GM18526 (cell line): ENCODE data around the gene AGPAT2.

ENCODE experiments used
- POLR2A ChIP-seq: IDR thresholded peaks from 3 replicates; pipeline ENCODE4 v1.6.1; 2011; ENCODE audit not compliant: insufficient read length; ENCODE audit errors: extremely low read depth

AGPAT2 gene

DNA sequence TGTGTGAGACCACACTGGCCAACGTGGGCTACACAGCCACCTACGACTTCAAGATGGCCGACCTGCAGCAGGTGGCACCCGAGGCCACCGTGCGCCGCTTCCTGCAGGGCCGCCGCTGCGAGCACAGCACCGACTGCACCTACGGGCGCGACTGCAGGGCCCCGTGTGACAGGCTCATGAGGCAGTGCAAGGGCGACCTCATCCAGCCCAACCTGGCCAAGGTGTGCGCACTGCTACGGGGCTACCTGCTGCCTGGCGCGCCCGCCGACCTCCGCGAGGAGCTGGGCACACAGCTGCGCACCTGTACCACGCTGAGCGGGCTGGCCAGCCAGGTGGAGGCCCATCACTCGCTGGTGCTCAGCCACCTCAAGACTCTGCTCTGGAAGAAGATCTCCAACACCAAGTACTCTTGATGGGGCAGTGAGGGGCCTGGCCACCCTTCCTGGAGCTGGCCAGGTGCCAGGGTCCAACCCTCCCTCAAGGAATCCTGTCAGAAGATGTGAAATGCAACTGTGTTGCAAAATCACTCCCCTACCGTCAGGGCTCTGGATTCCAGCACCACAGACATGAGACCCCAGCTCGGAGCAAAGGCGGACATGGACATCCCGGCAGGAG lies 36.2 kb upstream of the AGPAT2 start:
- TF ChIP-seq POLR2A: no peak

DNA sequence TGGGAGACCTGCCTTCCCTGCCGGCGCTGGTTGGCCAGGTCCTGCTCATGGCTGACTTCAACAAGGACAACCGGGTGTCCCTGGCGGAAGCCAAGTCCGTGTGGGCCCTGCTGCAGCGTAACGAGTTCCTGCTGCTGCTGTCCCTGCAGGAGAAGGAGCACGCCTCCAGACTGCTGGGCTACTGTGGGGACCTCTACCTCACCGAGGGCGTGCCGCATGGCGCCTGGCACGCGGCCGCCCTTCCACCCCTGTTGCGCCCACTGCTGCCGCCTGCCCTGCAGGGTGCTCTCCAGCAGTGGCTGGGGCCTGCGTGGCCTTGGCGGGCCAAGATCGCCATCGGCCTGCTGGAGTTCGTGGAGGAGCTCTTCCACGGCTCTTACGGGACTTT lies 35.7 kb upstream of the AGPAT2 start:
- peak; percentile 17 for TF ChIP-seq POLR2A

DNA sequence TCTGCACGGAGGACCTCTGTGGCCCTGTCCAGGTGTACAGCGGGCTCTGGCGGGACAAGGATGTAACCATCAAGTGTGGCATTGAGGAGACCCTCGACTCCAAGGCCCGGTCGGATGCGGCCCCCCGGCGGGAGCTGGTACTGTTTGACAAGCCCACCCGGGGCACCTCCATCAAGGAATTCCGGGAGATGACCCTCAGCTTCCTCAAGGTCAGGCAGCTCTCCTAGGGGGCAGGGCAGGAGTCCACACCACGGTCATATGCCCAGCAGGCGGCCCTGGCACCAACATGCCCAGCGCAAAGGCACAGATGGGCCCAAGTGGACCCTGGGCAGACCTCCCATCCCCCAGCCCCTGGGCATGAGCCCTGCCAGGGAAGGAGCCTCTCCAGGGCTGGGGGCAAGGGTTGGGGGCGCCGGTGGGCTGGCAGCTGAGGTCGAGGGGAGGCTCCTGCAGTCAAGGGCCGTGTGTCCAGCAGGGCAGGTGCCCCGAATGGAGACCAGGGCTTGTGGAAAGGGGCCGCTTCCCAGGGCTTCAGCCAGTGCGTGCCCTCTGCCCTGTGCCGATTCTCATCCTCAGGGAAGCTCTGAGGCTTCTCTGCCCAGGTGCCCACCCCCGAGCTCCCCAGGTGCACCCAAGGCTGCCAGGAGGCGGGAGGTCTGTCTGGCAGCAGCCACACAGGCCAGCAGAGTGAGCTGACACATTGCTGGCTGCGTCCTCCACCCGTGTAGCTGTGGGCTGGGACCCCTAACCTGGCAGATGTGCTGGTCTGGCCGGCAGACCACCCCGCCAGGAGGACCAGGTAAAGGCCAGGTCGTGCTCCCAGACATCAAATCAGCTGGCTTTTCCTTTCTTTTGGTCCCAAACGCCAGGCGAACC lies 35.1 kb upstream of the AGPAT2 start:
- TF ChIP-seq POLR2A: no peak

DNA sequence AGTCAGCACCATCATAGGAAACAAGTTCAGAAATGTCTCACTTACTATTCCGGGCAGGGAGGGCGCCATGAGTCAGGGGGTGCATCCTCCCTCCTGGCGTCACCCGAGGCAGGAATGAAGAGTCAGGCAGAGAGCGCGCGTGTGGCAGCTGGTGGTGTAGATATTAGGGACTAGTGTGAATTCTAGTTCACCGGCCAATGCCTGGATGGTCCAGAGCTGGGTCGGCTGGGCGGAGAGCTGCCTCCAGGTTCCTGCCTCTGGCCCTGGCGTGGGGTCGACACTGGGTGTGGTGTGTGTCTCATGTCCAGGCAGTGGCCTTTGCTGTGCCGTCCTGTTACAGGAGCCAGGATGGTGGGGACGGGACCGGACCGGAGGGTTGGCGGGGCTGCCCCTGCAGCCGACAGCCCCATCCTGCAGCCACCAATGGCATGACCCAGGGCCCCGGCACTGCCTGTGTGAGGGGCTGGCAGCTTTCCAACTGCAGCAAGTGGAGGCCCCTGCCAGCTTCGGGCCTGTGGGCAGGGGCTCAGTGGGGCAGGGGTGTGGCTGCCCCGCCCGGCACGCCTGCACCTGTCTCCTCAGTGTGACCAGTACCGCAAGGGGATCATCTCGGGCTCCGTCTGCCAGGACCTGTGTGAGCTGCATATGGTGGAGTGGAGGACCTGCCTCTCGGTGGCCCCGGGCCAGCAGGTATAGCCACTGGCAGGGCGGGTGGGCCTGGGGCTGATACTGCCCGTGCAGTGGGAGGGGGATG lies 34.3 kb upstream of the AGPAT2 start:
- no peak for TF ChIP-seq POLR2A

DNA sequence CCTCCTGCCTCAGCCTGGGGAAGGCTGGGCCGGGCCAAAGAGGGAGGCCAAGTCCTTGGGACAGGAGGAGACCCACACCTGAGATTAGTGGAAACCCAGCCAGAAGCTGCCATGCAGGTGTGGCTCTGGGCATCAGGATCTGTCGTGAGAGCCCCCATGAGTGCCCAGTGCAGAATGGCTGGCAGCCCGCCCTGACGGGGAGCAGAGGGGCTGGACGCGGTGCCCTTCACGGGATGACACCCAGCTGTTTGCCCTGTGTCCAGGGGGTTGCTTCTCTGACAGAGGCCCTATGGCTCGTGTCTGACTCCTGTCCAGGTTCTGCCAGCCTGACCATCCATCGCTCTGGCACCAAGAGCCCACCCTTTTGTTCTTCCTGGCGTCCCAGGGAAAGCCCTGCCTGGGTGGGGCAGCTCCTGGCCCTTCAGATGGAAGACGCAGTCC lies 33.7 kb upstream of the AGPAT2 start:
- no peak for TF ChIP-seq POLR2A

DNA sequence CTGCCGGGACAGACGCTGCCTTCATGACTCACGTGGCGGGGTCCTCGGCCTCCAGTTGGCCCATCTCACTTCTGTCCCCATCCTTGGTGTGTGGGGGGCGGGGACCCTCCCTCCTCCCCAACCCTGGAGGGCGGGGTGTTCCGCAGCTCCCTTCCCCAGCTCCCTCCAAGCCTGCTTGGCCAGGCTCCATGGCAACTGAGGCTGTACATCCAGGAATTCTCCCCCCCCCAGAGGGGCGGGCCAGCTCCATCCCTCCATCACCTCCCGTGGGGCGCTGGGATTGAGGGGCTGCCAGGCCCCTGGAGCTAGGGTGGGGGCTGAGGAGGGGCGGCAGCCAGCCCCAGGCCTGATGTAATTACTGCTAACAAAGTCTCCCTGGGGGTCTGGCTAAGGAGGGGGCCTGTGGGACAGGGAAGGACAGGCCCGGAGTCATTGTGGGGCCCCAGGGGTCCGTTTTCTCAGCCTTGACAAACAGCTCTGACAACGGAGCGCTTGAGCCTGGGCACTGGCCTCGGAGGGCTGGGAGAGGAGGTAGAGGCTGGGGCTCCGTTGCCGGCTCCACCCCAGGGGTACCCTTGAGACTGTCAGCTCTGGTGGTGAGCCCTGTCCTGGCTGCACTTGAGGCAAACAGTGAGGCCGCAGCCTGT lies 33.1 kb upstream of the AGPAT2 start:
- TF ChIP-seq POLR2A: no peak

DNA sequence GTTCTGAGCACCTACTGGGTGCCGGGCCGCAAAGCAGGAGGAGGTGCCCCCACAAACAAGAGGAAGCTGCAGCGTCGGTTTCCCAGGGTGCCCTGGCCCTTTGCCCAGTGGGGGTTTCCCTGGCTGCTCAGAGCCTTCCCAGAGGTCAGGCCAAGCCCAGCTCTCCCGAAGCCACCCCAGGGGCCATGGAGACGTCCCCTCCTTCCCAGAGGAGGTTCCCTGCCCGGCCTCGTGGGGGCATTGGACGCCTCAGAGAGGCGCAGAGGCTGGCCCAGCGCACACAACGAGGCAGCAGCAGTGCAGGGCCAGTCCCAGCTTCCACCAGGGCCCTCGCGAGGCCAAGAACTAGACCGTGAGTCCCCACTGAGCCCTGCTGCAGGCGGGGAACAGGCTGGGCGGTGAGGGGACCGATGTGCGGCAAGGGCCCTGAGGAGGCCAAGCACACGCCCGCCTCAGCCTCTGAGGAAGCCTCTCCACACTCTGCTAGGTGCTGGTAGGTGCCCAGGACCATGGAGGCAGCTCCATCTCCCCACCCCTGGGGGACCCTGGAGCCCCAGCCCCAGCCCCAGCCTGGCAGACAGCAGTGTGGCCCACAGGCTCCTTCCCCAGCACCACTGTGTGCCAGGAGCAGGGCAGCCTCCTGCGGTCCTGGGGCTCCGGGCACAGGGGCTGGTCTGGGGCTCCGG lies 32.1 kb upstream of the AGPAT2 start:
- no peak for TF ChIP-seq POLR2A

DNA sequence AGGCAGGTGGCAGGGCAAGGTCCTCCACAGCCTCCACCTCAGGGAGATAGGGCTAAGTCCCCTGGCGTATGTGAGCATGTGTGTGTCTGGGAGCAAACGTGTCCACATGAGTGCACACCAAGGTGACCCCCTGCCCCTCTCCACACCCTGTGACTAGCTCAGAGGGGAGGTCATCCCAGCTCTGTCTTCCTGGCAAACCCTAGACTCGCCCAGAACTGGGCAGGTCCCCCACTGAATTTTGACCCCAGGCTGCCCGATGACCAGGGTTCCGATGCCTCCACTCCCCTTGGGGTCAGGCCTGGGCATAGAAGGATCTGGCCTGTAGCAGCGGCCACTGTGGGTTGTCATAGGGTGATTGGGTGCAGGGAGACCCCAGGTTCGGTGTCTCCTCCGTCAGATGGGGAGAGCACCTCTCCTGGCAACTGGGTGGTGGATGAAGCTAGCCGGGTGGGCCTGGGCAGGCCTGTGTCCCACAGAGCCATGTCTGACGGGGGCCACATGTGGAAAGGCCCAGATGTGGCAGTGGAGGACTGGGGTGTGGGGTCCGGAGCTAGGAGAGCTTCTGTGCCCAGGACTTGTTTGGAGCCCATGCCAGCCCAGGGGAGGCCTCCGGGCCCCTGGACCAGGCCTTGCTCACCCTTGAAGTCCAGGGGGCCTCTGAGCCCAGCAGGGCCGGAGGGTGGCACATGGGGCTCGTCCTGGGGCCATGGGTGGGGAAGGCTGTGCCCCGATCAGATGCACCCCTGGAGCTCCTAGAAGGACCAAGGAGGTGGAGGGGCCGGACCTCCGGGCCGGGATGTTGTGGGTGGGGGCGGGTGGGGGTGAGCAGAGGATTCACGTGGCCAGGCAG lies 31.3 kb upstream of the AGPAT2 start:
- no peak for TF ChIP-seq POLR2A

DNA sequence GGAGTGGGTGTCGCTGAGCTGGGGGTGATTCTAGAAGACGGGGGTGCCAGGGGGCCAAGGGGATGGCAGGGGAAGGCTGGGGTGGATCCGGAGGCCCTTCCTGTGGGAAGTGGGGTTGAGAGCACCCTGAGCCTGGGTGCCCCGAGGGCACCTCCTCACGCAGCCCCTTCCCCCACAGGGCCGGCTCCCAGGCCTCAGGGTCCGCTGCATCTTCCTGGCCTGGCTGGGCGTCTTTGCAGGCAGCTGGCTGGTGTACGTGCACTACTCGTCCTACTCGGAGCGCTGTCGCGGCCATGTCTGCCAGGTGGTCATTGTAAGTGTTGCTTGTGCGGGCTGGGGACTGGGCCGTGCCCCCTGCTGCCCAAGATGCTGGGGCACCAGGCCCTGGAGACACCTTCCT lies 30.1 kb upstream of the AGPAT2 start:
- TF ChIP-seq POLR2A: no peak

DNA sequence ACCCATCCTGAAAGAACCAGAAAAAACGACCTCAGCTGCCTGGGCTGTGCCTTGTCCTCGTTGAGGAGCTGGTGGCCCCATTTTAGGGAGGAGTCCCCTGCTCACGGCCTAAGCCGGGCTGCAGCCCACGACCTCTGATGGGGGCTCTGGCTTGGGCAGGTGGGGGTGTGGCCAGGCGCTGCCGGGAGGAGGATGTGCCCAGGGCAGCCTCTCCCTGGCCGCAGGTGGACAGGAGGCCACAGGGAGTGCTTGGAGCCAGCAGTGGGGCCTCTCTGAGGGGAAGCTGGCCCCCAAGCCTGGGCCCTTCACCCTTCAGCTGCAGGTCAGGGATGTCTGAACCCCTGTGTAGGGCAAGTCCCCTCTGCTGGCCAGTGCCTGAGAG lies 27.6 kb upstream of the AGPAT2 start:
- no peak for TF ChIP-seq POLR2A

DNA sequence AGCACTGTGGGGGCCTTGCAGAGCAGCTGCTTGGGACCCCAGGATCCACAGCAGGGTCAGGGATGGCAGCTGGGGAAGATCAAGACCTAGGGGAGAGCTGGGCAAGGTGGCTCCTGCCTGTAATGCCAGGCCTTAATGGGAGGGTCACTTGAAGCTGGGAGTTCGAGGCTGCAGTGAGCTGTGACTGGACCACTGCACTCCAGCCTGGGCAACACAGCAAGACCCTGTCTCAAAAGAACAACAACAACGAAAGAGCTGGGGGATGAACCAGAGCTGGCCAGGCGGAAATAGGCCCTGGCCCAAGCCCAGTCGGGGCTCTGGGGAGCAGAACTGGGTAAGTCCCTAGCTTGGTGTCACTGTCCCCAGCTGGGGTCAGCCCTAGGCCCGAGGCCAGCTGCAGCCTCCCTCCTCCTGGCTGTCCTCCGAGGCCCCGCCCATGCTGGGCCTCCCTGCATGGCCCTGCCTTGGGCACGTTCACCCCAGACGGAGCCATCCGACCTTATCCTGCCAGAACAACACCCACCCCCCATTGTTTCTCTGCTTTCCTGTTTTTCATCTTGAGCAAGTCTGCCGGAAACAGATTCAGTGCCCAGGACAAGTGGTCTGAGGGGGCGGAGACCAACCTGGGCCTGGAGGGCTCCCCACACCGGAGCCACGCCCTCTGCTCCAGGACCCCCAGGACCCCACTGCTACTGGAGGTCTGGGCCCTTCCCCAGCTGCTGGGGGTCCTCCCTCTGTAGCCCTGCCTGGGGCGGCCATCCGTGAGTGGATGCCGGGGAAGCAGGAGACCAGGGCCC lies 27.0 kb upstream of the AGPAT2 start:
- no peak for TF ChIP-seq POLR2A

DNA sequence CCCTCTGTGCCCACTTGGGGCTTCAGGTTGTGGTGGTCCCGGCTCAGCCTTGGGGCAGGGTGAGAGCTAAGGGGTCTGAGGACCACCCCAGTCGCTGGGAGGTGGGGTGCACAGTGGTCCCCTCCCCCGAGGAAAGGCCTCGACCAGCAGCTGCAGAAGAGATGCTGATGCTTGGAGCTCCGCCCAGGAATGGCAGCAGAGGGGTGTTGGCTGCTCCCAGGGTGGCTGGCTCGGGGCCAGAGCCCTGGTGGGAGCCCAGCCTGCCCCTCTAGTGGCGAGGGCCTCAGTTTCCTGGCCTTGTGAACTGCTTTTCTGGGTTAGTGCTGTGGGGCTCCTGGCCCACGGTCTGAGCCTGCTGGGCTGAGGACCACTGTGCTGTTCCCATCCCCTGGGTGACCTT lies 26.3 kb upstream of the AGPAT2 start:
- TF ChIP-seq POLR2A: no peak
